H1 (cell line): ENCODE data around the gene SCP2. TPM values are rescaled to one million over a fixed set of nuclear protein-coding genes. Genes with fewer than 3 reads are reported as not detected.

ENCODE experiments used
- CTCF ChIA-PET: fragments of 300-600 bp; sonication (Branson Sonifier 250); formaldehyde crosslinking; loops from one replicate; lab custom pipeline; 2021; ENCODE audit not compliant: partially characterized antibody; lab: Charles Lee
- POLR2A ChIA-PET: fragments of 300-600 bp; sonication (Branson Sonifier 250); formaldehyde crosslinking; loops from one replicate; lab custom pipeline; 2021; ENCODE audit warnings: inconsistent platforms; ENCODE audit not compliant: partially characterized antibody; lab: Charles Lee
- DNase-seq, 2 experiments: peaks; one replicate each; pipeline versions ENCODE4 v3.0.0 to v3.0.0-alpha.2; 2010 to 2022; ENCODE audit warnings: low spot score in 2 of 2, low read depth in 1 of 2, mixed read lengths in 1 of 2
- FAIRE-seq: peaks from 2 replicates; lab custom pipeline; 2011; peaks lifted over from hg19 to GRCh38; lab: Jason Lieb, UNC
- H2AFZ ChIP-seq: 2 replicates; pipeline ENCODE4 v1.8.1; 2012; ENCODE audit warnings: low read length, inconsistent platforms
- H2AK5ac ChIP-seq: 2 replicates; pipeline ENCODE4 v1.6.1; 2013; ENCODE audit warnings: low read depth, low read length
- H2BK120ac ChIP-seq: replicated peaks from 2 replicates; pipeline ENCODE3; 2013; ENCODE audit warnings: low read depth, low read length, inconsistent platforms
- H2BK12ac ChIP-seq: 2 replicates; pipeline ENCODE4 v1.6.1; 2013; ENCODE audit warnings: low read depth, low read length
- H2BK15ac ChIP-seq: 2 replicates; pipeline ENCODE4 v1.6.1; 2013; ENCODE audit warnings: low read length
- H2BK20ac ChIP-seq: 2 replicates; pipeline ENCODE4 v1.6.1; 2013; ENCODE audit warnings: low read length
- H2BK5ac ChIP-seq: 2 replicates; pipeline ENCODE4 v1.6.1; 2013; ENCODE audit warnings: low read depth, low read length
- H3K14ac ChIP-seq: 2 replicates; pipeline ENCODE4 v1.6.1; 2013; ENCODE audit warnings: inconsistent platforms; ENCODE audit not compliant: insufficient read length
- H3K18ac ChIP-seq: 2 replicates; pipeline ENCODE4 v1.6.1; 2013; ENCODE audit warnings: low read length; ENCODE audit errors: extremely low read depth
- H3K23ac ChIP-seq: 2 replicates; pipeline ENCODE4 v1.6.1; 2013; ENCODE audit warnings: inconsistent platforms; ENCODE audit not compliant: insufficient read length
- H3K23me2 ChIP-seq: 2 replicates; pipeline ENCODE4 v1.6.1; 2013; ENCODE audit warnings: low read depth, low read length
- H3K27ac ChIP-seq: 2 replicates; pipeline ENCODE4 v1.6.1; 2011; ENCODE audit warnings: low read depth, low read length, inconsistent platforms
- H3K27me3 ChIP-seq, 4 experiments: replicated peaks in 1 of 4; 1 replicate in 1 of 4; 2 replicates in 3 of 4; pipeline versions ENCODE4 v1.6.1 to v1.8.1; 2011 to 2013; ENCODE audit warnings: low read length in 3 of 4, mild to moderate bottlenecking in 3 of 4, inconsistent platforms in 2 of 4, mixed read lengths in 2 of 4, moderate library complexity in 1 of 4; ENCODE audit not compliant: control insufficient read depth in 3 of 4, insufficient read depth in 3 of 4; ENCODE audit errors: extremely low read depth in 1 of 4
- H3K36me3 ChIP-seq, 4 experiments: 2 replicates each; pipeline versions ENCODE4 v1.6.1 to v1.8.1; 2011 to 2013; ENCODE audit warnings: mild to moderate bottlenecking in 4 of 4, low read length in 3 of 4, moderate library complexity in 2 of 4, control low read depth in 1 of 4, inconsistent platforms in 1 of 4; ENCODE audit not compliant: insufficient read depth in 4 of 4, control insufficient read depth in 2 of 4
- H3K4ac ChIP-seq: replicated peaks from 2 replicates; pipeline ENCODE3; 2013; ENCODE audit warnings: low read length, low read depth, mixed read lengths, inconsistent platforms; ENCODE audit not compliant: insufficient read length
- H3K4me1 ChIP-seq, 4 experiments: replicated peaks in 1 of 4; 1 replicate in 1 of 4; 2 replicates in 3 of 4; pipeline versions ENCODE4 v1.6.1 to v1.8.1; 2011 to 2013; ENCODE audit warnings: low read length in 3 of 4, inconsistent platforms in 2 of 4, mixed read lengths in 1 of 4; ENCODE audit not compliant: insufficient read depth in 4 of 4, control insufficient read depth in 3 of 4
- H3K4me2 ChIP-seq, 2 experiments: 2 replicates each; pipeline versions ENCODE4 v1.6.1 to v1.8.1; 2011 to 2013; ENCODE audit warnings: low read depth in 2 of 2, low read length in 2 of 2, control low read depth in 1 of 2, inconsistent platforms in 1 of 2, mild to moderate bottlenecking in 1 of 2; ENCODE audit not compliant: insufficient read depth in 1 of 2
- H3K4me3 ChIP-seq, 4 experiments: fragments of 200-600, 300-600 bp in 1 of 4; sonication (generic), shearing (Covaris generic), sonication (Bioruptor Twin) in 1 of 4; 2 replicates each; pipeline versions ENCODE4 v1.5.1 to v1.8.1; 2011 to 2016; ENCODE audit warnings: low read length in 4 of 4, low read depth in 3 of 4, control low read depth in 2 of 4, inconsistent platforms in 2 of 4, mild to moderate bottlenecking in 2 of 4, mixed read lengths in 1 of 4, moderate library complexity in 1 of 4; ENCODE audit not compliant: insufficient read depth in 2 of 4; ENCODE audit errors: extremely low read depth in 1 of 4
- H3K56ac ChIP-seq: replicated peaks from 2 replicates; pipeline ENCODE3; 2013; ENCODE audit warnings: low read depth, mild to moderate bottlenecking, mixed read lengths, low read length, inconsistent platforms; ENCODE audit not compliant: insufficient read length
- H3K79me1 ChIP-seq: 2 replicates; pipeline ENCODE4 v1.6.1; 2013; ENCODE audit warnings: low read depth, low read length, control low read depth
- H3K79me2 ChIP-seq, 2 experiments: 2 replicates each; pipeline versions ENCODE4 v1.6.1 to v1.8.1; 2012 to 2013; ENCODE audit warnings: low read length in 2 of 2, mild to moderate bottlenecking in 2 of 2, inconsistent platforms in 1 of 2; ENCODE audit not compliant: insufficient read depth in 2 of 2, control insufficient read depth in 1 of 2
- H3K9ac ChIP-seq, 4 experiments: replicated peaks in 1 of 4; 1 replicate in 1 of 4; 2 replicates in 3 of 4; pipeline versions ENCODE4 v1.6.1 to v1.8.1; 2011 to 2013; ENCODE audit warnings: low read depth in 3 of 4, low read length in 3 of 4, control low read depth in 2 of 4, mild to moderate bottlenecking in 2 of 4, moderate library complexity in 2 of 4, inconsistent platforms in 1 of 4; ENCODE audit errors: extremely low read depth in 1 of 4
- H3K9me3 ChIP-seq, 2 experiments: 2 replicates each; pipeline versions ENCODE4 v1.6.1 to v1.8.1; 2012 to 2013; ENCODE audit warnings: mild to moderate bottlenecking in 2 of 2, moderate library complexity in 2 of 2, control low read depth in 1 of 2, inconsistent platforms in 1 of 2, low read depth in 1 of 2, low read length in 1 of 2, mixed read lengths in 1 of 2; ENCODE audit not compliant: insufficient read depth in 2 of 2
- H4K20me1 ChIP-seq, 2 experiments: replicated peaks in 1 of 2; 2 replicates each; pipeline versions ENCODE3 to v1.8.1; 2011 to 2013; ENCODE audit warnings: inconsistent platforms in 2 of 2, low read length in 2 of 2, mild to moderate bottlenecking in 1 of 2; ENCODE audit not compliant: insufficient read depth in 2 of 2, control insufficient read depth in 1 of 2
- H4K5ac ChIP-seq: 2 replicates; pipeline ENCODE4 v1.6.1; 2013; ENCODE audit warnings: low read length, low read depth, mixed read lengths, inconsistent platforms; ENCODE audit not compliant: insufficient read length
- H4K8ac ChIP-seq: 2 replicates; pipeline ENCODE4 v1.8.0; 2013; ENCODE audit warnings: mild to moderate bottlenecking, moderate library complexity, low read length, inconsistent platforms; ENCODE audit not compliant: insufficient read depth; ENCODE audit errors: extremely low read depth
- H4K91ac ChIP-seq: replicated peaks from 2 replicates; pipeline ENCODE3; 2013; ENCODE audit warnings: low read length, mixed read lengths, inconsistent platforms; ENCODE audit not compliant: insufficient read length
- BACH1 ChIP-seq: IDR thresholded peaks from 2 replicates; pipeline ENCODE4 v1.6.1; 2012; ENCODE audit warnings: low read length, improper control_type of control experiment
- BRCA1 ChIP-seq: IDR thresholded peaks from 2 replicates; pipeline ENCODE4 v1.6.1; 2012; ENCODE audit warnings: low read depth, low read length, improper control_type of control experiment
- CBX5 ChIP-seq: fragments of 300-800, 300-1000 bp; sonication (generic); IDR thresholded peaks from 2 replicates; pipeline ENCODE4 v1.7.1; 2016; ENCODE audit warnings: antibody characterized with exemption, low read length, low read depth
- CHD1 ChIP-seq: IDR thresholded peaks from 2 replicates; pipeline ENCODE4 v1.6.1; 2012; ENCODE audit warnings: low read depth, low read length, improper control_type of control experiment
- E2F6 ChIP-seq: IDR thresholded peaks from 2 replicates; pipeline ENCODE4 v1.6.1; 2012; ENCODE audit warnings: inconsistent platforms
- HDAC2 ChIP-seq, 2 experiments: fragments of 300-600 bp in 1 of 2; sonication (generic) in 1 of 2; IDR thresholded peaks; 2 replicates each; pipeline ENCODE4 v1.6.1; 2011 to 2012; ENCODE audit warnings: low read depth in 2 of 2, low read length in 2 of 2, mild to moderate bottlenecking in 2 of 2, moderate library complexity in 2 of 2, borderline replicate concordance in 1 of 2, inconsistent platforms in 1 of 2
- MAFK ChIP-seq: IDR thresholded peaks from 2 replicates; pipeline ENCODE4 v1.6.1; 2012; ENCODE audit warnings: low read depth, mild to moderate bottlenecking, improper control_type of control experiment, low read length
- NRF1 ChIP-seq: IDR thresholded peaks from 2 replicates; pipeline ENCODE4 v1.6.1; 2011; ENCODE audit warnings: mild to moderate bottlenecking, low read depth, low read length, improper control_type of control experiment
- POLR2A ChIP-seq, 2 experiments: IDR thresholded peaks; 1 replicate in 1 of 2; 2 replicates in 1 of 2; pipeline ENCODE4 v1.6.1; 2011; ENCODE audit warnings: low read depth in 2 of 2, low read length in 2 of 2, mild to moderate bottlenecking in 2 of 2; ENCODE audit errors: control extremely low read depth in 1 of 2
- SP1 ChIP-seq: IDR thresholded peaks from 2 replicates; pipeline ENCODE4 v1.6.1; 2011; ENCODE audit warnings: low read depth, low read length
- SRF ChIP-seq: IDR thresholded peaks from 2 replicates; pipeline ENCODE4 v1.6.1; 2011; ENCODE audit warnings: mild to moderate bottlenecking, low read depth, low read length, moderate library complexity
- TAF7 ChIP-seq: optimal IDR thresholded peaks from 2 replicates; pipeline ENCODE3; 2011; ENCODE audit warnings: low read depth, mild to moderate bottlenecking, inconsistent platforms, low read length, moderate library complexity, borderline replicate concordance
- WGBS, 2 experiments: shearing (Covaris generic) in 1 of 2; methylation state at CpG; one replicate each; pipeline versions ENCODE4 v1.1.6 to v1.1.7; 2013 to 2015; ENCODE audit warnings: low lambda C conversion rate in 2 of 2, mixed read lengths in 2 of 2, inconsistent platforms in 1 of 2, low coverage in 1 of 2, missing lambda C conversion rate in 1 of 2; ENCODE audit not compliant: insufficient replicate concordance in 2 of 2, insufficient coverage in 1 of 2, insufficient read length in 1 of 2; ENCODE audit errors: extremely low coverage in 1 of 2, missing lambda C conversion rate in 1 of 2; 5-methylcytosine and 5-hydroxymethylcytosine counted together
- polyA plus RNA-seq, 7 experiments: library from polyadenylated mRNA; depleted of rRNA in 3 of 7; stranded (reverse) in 5 of 7; unstranded in 2 of 7; fragments of >200 nt in 5 of 7; fragments of 200-250 nt in 2 of 7; gene quantifications; 1 replicate in 5 of 7; 2 replicates in 1 of 7; 4 replicates in 1 of 7; pipeline versions ENCODE4 v1.2.1 to v1.2.3, GENCODE V29; 2011 to 2013; ENCODE audit warnings: missing spikeins in 2 of 7, mixed read lengths in 2 of 7
- total RNA-seq: library from RNA; stranded (reverse); fragmentation: NEBNext Ultra II Directional; extraction: Animal tissue kit (Norgen Biotek cat#: 25700); gene quantifications from 2 replicates; pipeline ENCODE4 v1.2.1, GENCODE V29; 2021
- TF ChIP-seq, protein P1 (sequence below): IDR thresholded peaks from 2 replicates; pipeline ENCODE4 v1.6.1; 2011; ENCODE audit warnings: low read depth, mild to moderate bottlenecking, low read length; ENCODE audit not compliant: insufficient read depth

SCP2 gene
- total and polyA plus RNA-seq, 2 of the 8 experiments (the other 6 are each of a cell fraction or from before 2014, with no cell fraction given): 20.9 to 54.3 TPM

DNA sequence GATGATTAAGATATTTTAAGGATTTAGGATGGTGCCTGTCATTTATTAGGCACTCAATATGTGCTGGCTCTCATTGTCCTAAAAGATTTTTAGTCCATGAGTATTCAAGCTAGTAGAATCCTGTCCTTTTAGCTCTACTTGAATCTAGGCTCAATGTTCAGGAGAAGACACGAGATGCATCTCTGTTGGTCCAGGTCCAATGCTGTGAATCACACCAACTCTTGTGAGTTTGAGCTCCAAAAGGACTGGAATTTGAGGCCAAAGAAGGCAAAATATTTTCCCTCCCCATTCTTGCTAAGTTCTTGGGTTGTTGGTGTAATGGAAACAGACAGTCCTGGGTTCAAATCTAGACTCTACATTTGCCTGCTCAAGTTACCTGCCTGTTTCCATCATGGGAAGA lies 133.5 kb downstream of the SCP2 start:
- H3K23ac ChIP-seq: no peak overlapping the region
- ChIA-PET POLR2A (interaction anchor here (1.1 kb wide), 1 partner anchor 16 kb away, joined by 3 read pairs; no protein-coding TSS in a partner anchor), CTCF (interaction anchor here (1.1 to 2.4 kb wide), 6 partner anchors 12 to 139 kb away, joined by 3 to 6 read pairs (median 5); partner anchors contain the start of gene ECHDC2)
- no peak overlapping the region for H2BK15ac ChIP-seq
- DNase-seq: no peak
- no peak overlapping the region for H4K91ac ChIP-seq
- FAIRE-seq: no peak
- no peak overlapping the region for H3K4ac ChIP-seq
- no peak overlapping the region for H3K18ac ChIP-seq
- no peaks in the 10 kb centered on the region for H4K20me1 ChIP-seq
- no peaks in the 10 kb centered on the region for H3K79me2 ChIP-seq
- no peak overlapping the region; a peak in 1 of 4 replicates for H3K4me2 ChIP-seq
- peaks cover 11% of the 10 kb centered on the region; the same call in 1 of the 2 replicates for H3K23me2 ChIP-seq
- H2BK20ac ChIP-seq: no peak overlapping the region
- H3K4me1 ChIP-seq: peaks cover 0 to 9% (median 3%) of the 10 kb centered on the region in 4 experiments; a peak in 5 of 7 replicates
- no peaks in the 10 kb centered on the region for H3K79me1 ChIP-seq
- H2BK5ac ChIP-seq: no peak overlapping the region
- H3K4me3 ChIP-seq: no peak overlapping the region
- no peak overlapping the region for H3K14ac ChIP-seq
- H4K5ac ChIP-seq: no peak overlapping the region
- no peak overlapping the region for H3K56ac ChIP-seq
- H3K9me3 ChIP-seq: no peaks in the 10 kb centered on the region
- no peak overlapping the region for H2AFZ ChIP-seq
- 89% methylated on average over 1 of the region's 1 CpG; no CpG with 5 or more reads in 1 of the 2 experiments for whole genome bisulfite sequencing, 2 experiments
- no peak overlapping the region for H4K8ac ChIP-seq
- no peak overlapping the region for H3K27ac ChIP-seq
- no peak overlapping the region for H2BK120ac ChIP-seq
- H3K9ac ChIP-seq: no peak overlapping the region
- peaks cover 30 to 56% (median 50%) of the 10 kb centered on the region in 4 experiments for H3K27me3 ChIP-seq
- no peak overlapping the region for H2BK12ac ChIP-seq
- no peaks in the 10 kb centered on the region for H3K36me3 ChIP-seq
- no peak overlapping the region for H2AK5ac ChIP-seq
- TF ChIP-seq, protein P1, sequence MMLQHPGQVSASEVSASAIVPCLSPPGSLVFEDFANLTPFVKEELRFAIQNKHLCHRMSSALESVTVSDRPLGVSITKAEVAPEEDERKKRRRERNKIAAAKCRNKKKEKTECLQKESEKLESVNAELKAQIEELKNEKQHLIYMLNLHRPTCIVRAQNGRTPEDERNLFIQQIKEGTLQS: no peak
- TF ChIP-seq CHD1 (no peak), BACH1 (no peak), CBX5 (no peak), MAFK (no peak), POLR2A (IDR thresholded peaks at IDR 0.05; ENCODE audit: control extremely low read depth in 1 of 2, low read depth in 2 of 2, low read length in 2 of 2) (no peak), NRF1 (no peak), E2F6 (no peak), TAF7 (no peak), HDAC2 (IDR thresholded peaks at IDR 0.05; ENCODE audit: borderline replicate concordance in 1 of 2, low read depth in 2 of 2, low read length in 2 of 2) (no peak), SRF (no peak), BRCA1 (no peak), SP1 (no peak)
